Measurements from ENCODE around the gene TRAF3. TPM values are rescaled to one million over a fixed set of nuclear protein-coding genes. Genes with fewer than 3 reads are reported as not detected.
"Not testable (repeated sequence)": the region's sequence is repeated elsewhere in the genome, so short reads cannot be mapped to it uniquely, and the experiment has no call there.

Gene TRAF3
- total RNA-seq, 1 donor from 2014 or later, result 11.8 TPM

DNA sequence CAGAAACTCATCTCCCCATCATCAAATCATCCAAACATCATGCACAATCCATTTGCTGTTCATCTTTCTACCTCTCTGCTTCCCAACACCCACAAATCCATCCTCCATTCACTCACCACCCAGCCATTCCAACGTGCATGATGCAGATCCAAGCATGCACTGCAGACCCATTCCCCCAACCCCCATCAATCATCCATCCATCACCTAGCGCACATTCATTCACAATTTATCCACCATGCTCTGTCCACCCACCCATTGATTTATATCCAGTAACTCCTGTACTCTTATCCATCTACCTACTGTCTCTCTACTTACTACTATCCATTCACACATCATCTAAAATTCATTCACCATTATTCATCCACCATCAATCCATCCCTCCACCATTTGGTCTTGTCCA lies 141.2 kb downstream of the TRAF3 start:
- no peak for DNase-seq (ENCODE audit: low read depth)

DNA sequence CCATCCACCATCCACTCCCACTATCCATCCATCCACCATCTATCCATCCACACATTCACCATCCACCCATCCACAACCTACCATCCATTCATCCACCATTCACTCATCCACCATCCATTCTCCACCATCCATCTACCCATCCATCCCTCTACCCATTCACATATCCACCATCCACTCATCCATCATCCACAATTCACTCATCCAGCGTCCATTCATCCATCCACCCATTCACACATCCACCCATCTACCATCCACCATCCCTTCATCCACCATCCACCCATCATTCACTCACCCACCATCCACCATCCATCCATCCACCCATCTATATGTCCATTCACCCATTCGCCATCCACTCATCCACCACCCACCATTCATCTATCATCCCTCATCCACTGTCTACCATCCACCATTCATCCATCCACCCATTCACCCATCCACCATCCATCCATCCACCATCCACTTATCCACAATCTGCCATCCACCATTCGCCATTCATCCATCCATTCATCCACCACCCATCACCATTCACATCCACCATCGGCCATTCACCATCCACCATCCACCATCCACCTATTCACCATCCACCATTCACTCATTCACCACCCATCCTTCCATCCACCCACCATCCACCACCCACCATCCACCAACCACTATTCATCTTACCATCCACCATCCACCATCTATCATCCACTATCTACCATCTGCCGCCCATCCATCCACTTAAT lies 143.2 kb downstream of the TRAF3 start:
- DNase-seq (ENCODE audit: low read depth), result no peak

DNA sequence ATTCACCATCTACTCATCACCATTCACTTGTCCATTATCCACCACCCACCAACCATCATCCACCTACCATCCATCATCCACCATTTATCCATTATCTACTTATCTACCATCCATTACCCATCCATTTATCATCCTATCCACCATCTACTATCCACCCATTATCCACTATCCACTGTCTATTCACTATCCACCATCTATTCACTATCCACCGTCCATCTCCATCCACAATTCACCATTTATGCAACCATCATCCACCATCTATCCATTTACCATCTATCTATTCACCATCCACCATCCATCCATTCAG lies 143.7 kb downstream of the TRAF3 start:
- DNase-seq (ENCODE audit: low read depth), result no peak

DNA sequence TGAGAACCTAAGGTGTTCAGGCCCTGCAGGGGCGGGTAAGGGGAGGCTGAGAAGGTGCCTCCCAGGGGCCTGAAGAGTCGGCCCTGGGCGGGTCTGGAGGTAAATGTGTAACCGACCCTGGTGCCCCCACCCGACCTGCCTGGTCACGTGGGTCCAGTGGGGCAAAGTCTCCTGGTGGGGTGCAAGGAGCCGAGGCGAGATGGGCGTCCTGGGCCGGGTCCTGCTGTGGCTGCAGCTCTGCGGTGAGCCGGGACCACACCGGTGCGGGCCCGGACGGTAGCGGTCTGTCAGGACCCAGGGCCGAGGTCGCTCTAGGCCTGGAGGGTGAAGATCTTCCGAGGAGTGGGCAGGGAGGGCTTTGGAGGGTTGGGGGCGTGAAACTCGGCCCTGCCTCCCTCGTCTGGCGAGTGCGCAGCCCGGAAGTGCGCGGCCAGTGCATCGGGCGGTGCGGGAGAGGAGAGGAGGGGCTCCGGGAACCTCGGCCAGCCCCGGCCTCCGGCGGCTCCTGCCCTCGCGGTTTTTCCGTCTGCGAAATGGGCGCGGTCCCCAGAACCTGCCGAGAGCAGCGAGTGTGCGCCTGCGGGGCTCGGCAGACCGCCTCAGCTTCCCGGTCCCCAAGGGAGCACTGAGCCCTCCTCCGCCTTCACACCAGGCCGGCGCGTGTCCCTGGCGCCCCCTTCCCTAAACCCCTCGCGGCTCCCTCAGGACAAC lies 145.4 kb downstream of the TRAF3 start, which contains the start of gene AMN:
TSS of gene AMN (plus strand) at position 174 of the 711 bp plus-strand sequence. CDS start at position 200, 26 bp downstream.
- DNase-seq (ENCODE audit: low read depth), result no peak

DNA sequence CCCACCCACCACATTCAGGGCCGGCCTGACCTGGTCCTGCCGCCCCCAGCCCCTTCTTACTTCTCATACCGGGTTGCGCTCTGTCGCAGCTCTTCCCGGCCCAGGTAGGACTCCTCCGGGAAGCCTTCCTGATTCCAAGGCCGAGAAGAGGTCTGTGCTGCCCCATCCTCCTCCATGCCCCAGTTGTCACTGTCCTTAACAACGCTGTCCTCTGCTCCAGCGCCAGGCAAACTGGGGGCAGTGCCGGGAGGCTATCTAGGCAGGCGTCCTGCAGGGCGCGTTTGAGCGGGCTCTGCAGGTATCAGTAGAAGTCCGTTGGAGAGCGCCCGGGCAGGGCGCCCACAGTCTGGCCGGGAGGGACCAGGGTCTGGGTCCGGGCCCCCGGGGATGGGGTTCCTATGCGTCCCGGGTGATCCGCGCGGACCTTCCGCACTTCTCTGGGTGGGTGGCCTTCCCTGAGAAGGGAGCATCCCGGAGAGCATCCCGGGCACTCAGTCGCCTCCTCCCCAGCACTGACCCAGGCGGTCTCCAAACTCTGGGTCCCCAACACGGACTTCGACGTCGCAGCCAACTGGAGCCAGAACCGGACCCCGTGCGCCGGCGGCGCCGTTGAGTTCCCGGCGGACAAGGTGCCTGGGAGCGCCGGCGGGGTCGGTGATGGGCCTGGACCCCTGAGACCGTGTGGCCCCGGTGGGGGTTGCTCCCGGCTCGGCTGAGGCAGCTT lies 146.1 kb downstream of the TRAF3 start:
- no peak for DNase-seq (ENCODE audit: low read depth)

DNA sequence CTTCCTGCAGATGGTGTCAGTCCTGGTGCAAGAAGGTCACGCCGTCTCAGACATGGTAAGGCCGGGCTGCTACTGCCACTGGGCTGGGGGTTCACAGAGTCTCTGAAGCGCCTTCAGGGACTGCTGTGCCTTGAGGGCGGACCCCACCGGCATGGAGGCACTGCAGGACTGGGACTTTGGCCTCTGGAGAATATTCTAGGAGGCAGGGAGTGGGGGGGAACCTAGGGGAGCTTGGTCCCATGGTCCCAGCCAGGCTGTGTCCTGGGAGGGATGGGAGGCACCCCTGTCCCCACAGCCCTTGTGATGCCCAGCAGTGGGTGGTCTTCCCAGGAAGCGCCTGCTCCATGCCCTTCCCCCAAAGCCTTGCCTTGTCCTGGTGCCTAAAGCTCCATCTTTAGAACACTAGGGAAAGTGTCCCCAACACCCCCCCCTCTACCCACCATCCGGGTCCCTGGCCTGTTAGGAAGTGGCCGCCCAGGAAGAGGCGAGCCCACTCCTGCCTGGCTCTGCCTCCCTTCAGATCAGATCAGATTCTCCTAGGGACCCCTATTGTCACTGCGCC lies 146.8 kb downstream of the TRAF3 start:
- no peak for DNase-seq (ENCODE audit: low read depth)

DNA sequence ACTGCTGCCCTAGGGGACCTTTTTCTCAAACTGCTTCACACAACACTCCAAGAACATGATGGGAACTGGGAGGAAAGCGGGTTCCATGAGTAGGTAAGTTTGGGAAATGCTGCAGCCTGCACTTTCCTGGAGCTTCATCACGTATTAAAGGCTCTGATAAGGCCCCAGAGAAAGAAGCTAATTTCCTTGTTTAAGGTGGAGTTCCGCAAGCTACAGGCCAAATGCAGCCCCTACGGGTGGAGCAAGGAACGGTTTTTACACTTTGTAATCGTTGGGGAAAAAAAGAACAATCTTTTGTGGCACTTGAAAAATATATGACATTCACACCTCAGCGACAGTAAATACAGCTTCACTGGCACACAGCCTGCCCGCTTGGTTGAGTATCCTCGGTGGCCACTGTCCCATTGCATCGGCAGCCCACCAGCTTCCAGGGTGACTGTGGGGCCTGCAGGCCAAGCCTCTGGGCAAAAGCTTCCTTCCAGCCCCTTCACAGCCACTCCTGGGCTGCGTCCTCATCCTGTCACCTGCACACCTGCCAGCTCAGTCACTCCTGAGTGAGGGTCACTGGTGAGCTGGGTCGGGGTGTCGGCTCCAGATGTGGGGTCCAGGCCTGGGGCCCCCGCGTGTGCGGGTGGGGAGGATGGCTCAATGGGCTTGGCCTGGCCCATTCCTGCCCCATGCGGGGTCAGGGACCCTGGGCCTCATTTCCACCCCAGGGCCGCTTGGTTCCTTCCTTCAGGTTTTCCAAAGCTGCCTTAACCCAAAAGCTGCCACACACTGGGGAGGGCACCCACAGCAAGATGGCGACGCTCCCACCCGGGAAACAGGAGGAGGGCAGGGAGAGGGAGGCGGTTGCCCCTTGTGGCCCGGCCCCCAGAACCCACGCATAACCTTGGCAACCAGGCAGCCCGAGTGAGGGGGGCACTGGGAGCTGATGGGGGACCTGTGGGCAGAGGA lies 147.7 kb downstream of the TRAF3 start:
- DNase-seq (ENCODE audit: low read depth), result no peak

DNA sequence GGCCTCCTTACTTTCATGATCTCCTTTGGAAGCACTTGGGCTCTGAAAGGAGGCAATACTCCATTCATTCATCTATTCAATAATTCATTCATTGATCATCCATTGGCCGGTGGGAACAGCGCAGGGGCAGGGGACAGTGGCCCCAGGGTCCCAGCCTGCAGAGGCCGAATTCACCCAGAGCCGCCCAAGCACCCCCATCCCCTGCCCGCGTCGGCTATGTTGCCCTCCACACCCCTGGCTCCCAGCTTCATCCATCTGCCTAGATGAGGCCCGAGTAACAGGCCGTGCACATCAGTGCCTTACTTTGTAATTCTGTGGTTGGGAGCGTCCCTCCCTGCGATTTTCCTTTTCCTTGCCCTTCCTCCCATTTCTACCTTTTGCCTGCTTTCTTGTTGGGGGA lies 148.4 kb downstream of the TRAF3 start:
- DNase-seq (ENCODE audit: low read depth), result no peak

DNA sequence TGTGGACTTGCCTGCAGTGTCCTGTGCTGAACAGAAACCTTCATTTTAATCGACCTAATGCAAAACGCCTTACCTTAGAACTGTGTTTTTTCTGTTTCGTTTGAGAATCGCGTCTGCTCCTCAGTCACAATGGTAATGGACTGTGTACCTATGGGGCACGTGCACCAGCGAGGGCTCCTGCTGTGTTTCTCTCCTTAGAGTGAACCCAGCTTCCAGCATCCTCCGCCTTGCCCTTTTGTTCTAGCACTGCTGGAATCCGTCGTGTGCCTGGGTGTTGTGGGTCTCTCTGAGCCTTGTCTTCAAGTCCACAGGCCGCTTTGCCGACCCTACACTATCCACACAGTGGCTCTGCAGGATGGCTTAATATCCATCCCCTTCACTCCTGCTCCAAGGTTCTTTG lies 148.9 kb downstream of the TRAF3 start:
- DNase-seq (ENCODE audit: low read depth), result no peak

DNA sequence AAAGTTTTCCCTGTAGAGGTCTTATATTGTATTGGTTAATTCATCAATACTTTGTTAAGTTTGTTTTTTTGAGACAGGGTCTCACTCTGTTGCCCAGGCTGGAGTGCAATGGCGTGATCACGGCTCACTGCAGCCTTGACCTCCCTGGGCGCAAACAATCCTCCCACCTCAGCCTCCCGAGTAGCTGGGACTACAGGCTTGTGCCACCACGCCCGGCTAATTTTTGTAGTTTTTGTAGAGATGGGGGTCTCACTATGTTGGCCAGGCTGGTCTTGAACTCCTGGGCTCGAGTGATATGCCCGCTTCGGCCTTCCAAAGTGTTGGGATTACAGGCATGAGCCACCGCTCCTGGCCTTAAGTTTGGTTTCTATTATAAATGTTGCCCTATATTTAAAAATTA lies 149.6 kb downstream of the TRAF3 start:
- not testable (repeated sequence) for DNase-seq (ENCODE audit: low read depth)

DNA sequence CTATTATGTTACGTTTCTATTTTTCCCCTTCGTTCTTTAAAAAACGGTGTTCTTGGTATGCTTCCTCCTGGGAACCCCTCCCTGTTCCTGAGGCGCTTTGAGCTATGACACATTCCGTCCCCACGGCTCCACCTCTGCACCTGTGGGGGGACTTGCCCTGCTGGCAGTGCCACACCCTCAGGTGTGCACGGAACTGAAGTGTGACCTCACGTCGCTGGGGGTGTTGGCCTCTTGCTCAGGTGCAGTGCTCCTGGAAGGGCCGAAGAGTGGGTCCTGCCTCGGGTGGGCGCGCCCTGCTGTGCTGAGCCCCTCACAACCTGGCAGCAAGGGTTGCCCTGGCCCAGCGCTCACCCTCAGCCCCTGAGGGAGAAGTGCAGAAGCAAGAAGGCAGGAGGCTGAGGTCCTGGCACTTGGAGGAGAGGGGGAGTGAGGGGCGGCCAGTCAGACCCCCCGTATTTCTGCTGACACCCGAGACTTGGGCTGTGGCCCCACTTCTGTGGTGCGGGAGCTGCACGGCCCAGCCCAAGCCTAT lies 150.2 kb downstream of the TRAF3 start:
- no peak for DNase-seq (ENCODE audit: low read depth)

DNA sequence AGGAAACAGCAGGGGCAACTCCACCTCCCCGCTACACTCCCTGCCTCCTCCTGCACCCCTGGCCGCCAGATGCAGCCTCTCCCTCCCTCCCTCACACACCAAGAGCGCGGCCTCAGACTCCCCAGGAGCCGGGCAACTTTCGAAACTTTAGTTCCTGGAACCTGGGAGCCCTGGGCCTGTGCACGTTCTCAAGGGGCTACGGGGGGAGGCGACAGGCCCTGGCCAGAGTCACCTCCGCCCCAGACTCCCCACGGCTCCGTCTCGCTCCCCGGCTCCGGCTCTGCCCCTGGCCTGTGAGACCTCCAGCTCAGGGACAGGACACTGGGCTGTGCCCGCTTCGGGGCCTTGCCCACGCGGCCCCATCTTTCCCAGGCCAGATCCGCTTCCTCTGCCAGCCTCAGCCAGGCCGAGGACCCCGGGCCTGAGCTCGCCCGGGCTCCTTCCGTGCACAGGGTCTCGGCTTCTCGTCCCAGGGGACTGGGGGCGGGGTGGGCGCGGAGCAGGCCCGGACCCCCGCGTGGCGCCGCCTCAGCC lies 150.7 kb downstream of the TRAF3 start:
- DNase-seq (ENCODE audit: low read depth), result no peak

DNA sequence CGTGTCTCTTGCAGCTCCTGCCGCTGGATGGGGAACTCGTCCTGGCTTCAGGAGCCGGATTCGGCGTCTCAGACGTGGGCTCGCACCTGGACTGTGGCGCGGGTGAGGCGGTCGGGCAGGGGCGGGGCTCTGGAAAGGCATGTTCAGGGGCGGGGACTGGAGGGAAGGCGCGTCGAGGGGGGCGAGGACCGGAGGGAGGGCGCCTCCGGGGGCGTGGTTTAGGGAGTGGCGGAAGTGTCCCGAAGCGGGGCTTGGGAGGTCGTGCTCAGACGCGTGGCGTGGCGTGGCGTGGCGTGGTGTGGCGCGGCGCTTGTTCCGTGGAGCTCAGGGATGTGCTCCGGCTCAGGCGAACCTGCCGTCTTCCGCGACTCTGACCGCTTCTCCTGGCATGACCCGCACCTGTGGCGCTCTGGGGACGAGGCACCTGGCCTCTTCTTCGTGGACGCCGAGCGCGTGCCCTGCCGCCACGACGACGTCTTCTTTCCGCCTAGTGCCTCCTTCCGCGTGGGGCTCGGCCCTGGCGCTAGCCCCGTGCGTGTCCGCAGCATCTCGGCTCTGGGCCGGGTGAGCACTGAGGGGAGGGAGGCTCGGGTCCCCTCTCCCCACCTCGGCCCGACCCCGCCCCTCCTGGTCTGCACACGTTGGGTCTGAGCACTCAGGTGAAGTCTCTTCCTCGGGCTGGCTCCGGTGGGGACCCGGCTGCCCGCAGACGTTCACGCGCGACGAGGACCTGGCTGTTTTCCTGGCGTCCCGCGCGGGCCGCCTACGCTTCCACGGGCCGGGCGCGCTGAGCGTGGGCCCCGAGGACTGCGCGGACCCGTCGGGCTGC lies 151.4 kb downstream of the TRAF3 start:
- no peak for DNase-seq (ENCODE audit: low read depth)

DNA sequence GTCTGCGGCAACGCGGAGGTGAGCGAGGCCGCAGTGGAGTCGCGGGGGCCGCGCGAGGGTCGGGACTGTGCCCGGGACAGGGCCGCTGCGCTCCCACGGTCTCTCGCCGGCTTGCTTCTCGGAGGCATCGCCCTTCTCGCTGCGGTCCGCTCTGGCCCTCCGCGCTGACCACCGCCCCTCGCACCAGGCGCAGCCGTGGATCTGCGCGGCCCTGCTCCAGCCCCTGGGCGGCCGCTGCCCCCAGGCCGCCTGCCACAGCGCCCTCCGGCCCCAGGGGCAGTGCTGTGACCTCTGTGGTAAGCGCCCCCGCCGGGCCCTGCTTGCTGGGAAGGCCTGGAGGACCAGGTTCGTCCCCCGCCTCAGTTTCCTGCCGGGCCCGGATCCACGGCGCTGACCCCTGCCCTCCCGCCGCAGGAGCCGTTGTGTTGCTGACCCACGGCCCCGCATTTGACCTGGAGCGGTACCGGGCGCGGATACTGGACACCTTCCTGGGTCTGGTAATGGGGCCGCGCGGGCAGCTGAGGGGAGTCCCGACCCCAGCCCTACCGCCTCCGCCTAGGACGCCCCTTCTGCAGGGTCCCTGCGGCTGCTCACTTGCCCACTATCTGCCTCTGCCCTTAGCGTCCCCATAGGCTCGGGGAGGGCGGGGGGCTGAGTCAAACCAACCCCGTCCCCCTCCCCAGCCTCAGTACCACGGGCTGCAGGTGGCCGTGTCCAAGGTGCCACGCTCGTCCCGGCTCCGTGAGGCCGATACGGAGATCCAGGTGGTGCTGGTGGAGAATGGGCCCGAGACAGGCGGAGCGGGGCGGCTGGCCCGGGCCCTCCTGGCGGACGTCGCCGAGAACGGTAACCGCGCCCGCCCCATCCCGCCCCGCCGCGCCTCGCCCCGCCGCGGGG lies 152.2 kb downstream of the TRAF3 start:
- no peak for DNase-seq (ENCODE audit: low read depth)

DNA sequence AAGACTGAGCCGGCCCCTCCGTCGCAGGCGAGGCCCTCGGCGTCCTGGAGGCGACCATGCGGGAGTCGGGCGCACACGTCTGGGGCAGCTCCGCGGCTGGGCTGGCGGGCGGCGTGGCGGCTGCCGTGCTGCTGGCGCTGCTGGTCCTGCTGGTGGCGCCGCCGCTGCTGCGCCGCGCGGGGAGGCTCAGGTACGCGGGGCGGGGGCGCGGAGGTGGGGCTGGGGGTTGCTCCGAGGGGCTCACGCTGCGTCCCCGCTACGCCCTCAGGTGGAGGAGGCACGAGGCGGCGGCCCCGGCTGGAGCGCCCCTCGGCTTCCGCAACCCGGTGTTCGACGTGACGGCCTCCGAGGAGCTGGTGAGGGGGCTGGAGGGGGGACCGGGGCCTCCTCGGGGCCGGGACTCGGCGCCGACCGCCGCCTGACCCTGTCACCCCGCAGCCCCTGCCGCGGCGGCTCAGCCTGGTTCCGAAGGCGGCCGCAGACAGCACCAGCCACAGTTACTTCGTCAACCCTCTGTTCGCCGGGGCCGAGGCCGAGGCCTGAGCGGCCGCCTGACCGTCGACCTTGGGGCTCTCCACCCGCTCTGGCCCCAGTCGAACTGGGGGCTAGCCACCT lies 153.0 kb downstream of the TRAF3 start:
- no peak for DNase-seq (ENCODE audit: low read depth)

DNA sequence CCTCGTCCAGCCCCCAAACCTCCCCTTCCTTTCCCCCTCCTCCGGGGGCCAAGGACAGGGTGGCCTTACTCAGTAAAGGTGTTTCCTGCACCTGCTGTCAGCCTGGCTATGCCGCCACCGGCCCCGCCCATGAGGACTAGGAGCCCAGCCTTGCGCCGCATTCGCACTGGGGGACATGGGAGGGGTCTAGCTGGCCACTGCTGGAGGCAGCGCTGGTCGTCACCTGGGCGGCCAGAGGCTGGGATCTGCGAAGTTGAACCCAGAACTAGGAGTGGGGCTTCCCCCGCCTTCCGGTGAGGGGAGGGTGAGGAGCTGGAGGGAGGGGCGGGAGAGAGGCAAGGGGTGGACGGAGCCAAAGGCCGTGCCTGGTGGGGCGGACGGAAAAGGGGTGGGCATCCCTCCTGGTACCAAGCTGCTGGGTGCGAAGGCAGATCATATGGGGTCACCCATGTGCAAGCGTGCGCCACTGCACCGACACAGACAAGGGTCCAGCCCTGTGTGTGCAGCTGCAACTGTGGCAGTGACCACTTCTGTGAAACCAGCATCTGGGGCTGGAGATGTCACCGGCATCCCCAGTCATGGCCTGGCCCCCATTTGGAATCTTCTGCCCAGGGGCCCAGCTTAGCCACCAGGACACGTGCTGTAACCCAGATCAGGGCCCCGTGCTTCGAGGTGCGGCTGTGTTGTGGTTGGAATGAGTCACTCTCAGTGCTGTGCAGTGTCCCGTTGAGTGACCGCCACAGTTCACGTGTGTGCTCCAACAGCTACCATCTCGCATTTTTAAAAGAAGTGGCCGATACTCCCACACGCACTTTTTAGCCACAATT lies 153.7 kb downstream of the TRAF3 start:
- DNase-seq (ENCODE audit: low read depth), result peak; percentile 96
